SKM-1 treated with dmso at 0.1 percent for 144 hours (cell line): ENCODE measurements around the gene QRFP.

ENCODE experiments used
- DNase-seq: peaks from one replicate; lab custom pipeline; 2025; ENCODE audit not compliant: unreplicated experiment; lab: John Stamatoyannopoulos, UW

Gene QRFP, protein sequence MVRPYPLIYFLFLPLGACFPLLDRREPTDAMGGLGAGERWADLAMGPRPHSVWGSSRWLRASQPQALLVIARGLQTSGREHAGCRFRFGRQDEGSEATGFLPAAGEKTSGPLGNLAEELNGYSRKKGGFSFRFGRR

DNA sequence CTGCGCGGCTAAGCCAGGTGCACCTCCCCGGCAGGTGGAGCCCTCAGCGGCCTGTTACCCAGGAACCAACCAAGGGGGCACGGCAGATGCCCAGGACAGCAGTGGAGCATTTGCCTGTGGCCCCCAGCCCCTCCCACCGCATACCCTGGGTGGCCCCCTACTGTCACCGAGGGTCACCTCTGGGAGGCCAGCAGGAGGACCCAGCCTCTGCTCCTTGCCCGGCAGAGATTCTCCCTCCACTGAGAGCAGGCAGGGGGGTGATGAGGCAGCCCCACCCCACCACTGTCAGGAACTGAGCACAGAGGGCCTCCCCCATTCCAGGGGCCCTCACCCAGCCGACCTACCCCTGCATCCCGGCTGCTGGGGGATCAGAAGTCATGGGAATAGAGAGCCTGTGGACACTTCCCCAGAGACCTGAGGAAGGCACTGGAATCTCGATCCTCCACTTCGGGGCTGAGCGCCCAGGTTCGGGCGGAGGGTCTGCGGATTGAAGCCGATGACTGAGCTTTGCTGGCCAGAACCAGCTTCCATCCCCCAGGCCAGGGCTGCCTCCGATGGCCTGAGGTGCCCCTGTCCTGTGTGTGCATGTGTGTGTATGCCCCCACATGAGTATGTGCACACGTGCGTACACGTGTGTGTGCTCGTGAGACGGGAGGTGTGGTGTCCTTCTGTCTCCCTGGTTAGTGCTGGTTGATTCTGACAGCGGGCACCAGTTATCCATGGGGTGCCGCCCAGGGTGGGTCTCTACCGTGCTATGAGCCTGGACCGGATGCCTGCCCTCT, at the start of gene QRFP:
Gene QRFP, minus strand, starts transcription at position 580 of the 782 bp plus-strand sequence. CDS start 2,974 bp downstream, outside the sequence.
- DNase-seq, result no peak

DNA sequence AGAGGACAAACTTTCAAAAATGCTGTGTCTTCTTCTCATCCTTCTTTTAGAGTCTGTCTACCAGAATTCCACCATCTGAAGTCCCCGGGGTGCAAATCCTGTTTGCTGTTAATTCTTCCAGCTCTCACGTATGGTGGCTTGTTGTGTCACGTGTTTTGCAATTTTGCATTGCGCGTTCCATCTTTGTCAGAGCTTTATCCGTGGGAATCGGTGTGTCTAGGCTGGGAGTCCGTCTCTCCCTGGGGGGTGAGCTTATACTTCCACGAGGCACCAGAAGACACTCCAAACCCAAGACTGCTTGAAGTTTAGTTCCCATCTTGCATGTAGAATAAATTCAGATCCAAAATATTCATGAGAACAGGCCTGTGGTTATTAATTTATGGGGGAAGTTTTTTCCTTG, 48.6 kb upstream of the QRFP start:
- no peak for DNase-seq

DNA sequence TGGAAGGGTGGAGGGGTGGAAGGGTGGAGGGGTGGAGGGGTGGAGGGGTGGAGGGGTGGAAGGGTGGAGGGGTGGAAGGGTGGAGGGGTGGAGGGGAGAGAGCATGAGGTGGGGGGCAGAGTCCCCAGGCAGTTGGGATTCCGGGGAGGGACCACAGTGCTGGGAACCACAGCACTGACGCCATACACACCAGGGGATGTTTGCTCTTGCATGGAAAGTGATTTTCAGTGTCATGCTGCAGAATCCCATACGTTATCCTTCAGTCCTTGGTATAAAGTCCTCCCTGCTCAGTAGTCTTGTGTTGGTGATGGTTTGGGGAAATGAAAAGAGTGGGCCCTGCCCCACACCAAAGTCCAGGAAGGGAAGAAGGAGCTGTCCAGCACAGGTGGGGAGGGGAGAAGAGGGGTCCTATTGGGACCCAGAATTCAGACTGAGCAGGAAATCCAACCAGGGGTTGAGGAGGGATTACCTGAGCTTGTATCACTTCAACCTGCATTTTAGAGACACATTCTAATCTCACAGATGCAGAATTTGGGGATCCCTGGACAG, 48.0 kb upstream of the QRFP start:
- no peak for DNase-seq

DNA sequence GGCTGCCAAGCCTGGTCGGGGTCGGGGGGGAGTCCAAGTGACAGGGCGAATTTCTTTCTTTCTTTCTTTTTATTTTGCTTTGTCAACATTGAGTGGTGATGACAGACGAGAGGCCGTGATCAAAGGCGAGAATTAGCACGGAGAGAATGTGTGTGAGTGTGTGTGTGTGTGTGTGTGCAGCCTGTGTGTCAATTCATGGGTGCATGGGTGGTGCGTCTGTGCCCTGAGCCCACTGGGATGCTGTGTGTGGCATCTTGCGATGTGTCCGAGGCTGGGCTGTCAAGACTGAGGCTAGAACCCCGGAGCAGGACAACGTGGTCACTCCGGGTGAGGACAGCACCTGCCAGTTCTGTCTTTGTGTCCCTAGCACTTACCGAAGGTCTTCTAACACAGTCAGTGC, 47.2 kb upstream of the QRFP start:
- no peak for DNase-seq

DNA sequence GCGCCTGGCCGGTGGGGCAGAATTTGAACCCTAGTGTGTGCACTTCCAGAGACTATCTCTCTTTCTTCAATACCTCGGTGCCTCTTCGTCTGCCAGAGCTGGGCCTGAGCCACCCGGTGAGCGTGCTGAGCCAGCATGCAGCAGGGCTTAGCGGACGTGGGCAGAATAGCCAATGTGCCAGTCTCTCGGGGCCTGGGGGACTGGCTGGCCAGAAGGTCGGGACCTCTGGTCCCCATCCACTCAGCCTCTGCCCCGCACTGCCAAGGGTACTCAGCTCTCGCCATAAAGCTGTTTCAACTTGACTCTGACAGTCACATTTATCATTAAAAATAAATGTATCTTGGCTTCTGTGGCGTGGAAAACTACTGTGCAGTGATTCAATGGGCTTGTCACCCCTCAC, 46.6 kb upstream of the QRFP start:
- no peak for DNase-seq

DNA sequence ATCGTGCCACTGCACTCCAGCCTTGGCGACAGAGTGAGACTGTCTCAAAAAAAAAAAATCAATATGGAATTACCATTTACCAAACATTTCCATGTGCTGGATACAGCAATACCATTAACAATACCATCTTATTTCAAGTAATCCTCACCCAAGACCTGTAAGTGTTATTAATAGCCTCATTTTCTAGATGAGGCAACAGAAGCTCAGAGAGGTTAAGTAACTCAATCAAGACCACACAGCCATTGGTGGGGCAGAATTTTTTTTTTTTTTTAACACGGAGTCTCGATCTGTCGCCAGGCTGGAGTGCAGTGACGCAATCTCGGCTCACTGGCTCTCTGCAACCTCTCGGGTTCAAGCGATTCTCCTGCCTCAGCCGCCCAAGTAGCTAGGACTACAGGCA, 46.1 kb upstream of the QRFP start:
- DNase-seq, result no peak

DNA sequence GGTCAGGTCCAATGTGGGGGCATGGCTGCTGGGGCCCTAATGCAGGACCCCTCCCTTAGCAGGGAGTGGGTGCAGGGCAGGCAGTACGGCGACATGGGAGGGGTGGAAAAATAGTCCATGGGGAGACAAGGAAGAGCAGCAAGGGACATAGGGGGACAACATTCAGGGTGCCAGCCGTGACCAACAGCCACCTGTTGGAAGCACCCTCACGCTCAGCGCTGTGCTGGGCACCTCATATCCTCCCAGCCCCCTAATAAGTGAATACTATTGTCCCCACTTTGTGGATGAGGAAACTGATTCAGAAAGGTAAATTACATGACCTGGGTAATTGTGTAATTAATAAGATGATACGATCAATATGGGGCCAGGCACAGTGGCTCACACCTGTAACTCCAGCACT, 45.5 kb upstream of the QRFP start:
- DNase-seq, result no peak

DNA sequence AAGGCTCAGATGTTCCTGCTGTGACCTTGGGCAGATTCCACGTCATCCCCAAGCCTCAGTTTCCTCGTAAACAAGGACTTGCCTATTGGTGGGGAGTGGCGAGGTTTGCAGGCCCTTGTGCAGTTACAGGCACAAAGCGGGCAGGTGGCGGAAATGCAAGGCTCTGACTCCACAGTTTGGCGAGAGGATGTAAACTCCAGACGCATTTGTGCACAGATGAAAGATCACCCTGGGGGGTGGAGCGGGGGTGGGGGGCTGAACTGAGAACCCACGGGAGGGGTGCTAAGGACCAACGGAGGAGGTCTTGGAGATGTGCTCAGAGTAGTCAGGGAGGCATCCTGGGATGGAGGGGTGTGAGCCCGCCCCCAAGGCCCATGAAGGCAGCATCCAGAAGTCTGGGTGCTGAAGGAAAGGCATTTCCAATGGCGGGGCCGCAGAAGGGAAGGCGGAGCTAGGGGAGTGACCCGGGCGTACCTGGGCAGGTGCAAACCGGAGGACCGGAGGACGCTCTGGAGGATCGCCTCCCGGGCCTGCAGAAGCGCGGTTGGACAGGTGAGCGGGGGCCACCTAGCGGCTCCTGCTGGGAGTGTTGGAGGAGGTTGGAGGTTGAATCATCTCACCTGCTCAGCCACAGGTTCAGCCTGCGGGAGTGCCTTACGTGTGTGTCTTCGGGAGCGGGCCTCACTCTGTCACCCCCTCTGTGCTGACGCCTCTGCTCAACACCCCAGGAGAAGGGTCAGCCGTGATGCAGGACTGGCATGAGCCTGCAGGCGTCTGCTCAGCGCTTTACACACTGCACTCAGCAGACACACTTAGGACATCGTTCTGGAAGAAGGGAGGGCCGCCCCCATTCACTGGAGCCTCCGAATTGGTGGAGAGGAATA, 44.3 kb upstream of the QRFP start:
- peak; percentile 23 for DNase-seq

DNA sequence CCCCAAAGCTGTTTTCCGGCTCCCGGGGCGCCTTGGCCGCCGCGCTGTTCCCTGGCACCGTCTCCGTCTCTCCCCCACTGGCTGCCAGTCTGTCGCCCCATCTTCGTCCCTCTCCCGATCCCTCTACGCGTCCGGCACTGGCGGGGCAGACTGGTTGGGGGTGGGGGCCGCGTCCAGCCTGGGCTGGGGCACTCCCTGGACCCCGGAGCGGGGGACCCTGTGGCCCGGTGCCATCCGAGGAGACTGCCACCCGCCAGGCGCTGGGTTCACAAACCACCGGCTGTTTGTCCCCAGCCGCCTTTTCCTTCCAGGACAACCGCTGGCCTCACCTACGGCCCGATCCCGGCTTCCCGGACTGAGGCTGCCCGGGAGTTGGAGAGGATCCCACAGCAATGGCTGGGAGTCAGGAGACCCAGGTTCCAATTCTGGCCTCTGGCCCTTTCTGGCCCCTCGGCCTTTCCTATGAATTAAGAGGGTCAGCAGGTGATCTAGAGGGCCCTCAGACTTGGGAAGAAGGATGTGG, 43.5 kb upstream of the QRFP start:
- DNase-seq, result no peak

DNA sequence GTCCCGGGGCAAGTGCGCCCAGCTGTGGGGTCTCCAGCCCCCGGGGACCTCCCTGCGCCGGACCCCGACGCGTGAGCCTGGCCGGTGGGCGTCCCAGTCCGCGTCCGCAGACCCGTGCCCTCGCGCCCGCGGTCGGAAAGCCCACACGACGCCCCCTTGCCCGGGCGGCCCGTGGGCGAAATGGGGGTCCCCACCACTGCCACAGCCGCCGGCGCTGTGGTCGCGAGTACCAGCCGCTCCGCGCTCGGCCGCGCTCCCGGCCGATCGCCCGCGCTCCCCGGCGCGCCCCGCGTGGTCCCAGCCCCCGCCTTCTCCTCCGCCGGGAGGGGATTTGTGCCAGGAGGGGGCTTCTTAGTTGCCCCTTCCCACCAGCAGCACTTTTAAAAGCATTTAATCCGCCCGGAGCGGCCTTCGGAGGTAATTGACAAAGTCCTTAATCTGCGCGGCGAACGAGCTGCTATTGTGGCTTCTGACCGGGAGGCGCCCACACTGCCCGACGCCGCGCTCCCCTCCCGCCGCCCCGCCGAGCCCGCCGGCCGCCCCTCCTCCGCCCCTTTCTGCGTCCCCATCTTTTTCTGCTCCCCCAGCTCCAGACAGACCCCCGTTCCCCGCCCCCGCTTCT, 42.9 kb upstream of the QRFP start:
- no peak for DNase-seq

DNA sequence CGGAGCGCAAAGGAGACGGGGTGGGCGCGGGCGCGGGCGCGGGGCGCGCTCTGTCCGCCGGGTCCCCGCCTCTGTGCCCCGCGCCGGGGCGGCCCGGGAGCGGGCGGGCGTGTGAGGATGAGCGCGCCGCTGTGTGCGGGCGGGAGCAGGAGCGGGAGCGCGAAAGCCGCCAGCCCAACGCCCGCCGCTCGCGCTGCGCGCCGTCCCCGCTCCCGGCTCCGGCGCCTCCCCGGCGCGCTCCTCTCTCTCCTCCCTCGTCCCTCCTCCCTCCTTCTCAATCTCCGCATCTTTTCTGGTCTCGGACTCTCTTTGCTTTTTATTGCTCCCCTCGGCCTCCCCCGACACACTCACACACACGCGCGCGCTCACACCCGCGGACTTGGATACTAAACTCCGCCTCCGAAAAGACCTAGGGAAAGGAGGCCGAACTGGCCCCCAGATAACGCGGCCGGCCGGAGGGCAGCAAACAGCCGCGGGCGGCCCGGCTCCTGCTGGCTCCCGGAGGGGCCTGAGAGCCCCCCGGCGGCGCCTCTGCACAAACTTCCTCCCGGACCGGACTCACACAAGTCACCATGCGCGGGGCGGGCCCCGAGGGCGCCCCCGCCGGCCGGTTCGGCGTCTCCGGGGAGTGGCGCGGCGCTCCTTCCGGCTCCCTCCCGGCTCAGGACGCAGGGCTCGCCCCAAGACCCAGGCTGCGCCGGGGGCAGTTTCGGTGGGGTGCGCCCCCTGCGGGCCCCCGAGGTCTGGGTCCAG, 42.2 kb upstream of the QRFP start, which contains the start of gene FIBCD1:
Gene FIBCD1, minus strand, starts transcription at position 596 of the 753 bp plus-strand sequence. CDS start 640 bp downstream, outside the sequence.
- peak; percentile 15 for DNase-seq

DNA sequence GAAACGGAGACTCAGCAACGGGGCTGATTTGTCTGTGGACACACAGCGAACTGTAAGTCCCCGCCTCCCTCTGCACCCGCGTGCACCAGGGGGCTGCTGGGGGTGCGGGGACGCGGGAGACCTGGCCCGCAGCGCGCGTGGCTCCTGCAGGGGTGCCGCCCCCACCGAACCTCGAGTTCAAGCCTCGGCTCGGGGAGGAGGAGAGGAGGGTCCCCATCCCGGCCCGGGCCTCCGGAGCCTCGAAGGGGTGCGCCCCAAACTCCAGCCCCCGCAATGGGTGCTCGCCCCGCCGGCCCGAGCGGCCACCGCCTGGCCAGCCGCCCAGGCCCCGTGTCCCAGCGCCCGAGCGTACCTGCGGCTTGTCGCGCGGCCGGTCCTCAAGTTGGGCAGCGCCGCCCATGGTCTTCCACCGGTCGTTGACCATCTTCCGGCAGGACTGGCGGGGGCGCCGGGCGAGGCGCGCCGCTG, 41.6 kb upstream of the QRFP start:
- DNase-seq, result no peak

DNA sequence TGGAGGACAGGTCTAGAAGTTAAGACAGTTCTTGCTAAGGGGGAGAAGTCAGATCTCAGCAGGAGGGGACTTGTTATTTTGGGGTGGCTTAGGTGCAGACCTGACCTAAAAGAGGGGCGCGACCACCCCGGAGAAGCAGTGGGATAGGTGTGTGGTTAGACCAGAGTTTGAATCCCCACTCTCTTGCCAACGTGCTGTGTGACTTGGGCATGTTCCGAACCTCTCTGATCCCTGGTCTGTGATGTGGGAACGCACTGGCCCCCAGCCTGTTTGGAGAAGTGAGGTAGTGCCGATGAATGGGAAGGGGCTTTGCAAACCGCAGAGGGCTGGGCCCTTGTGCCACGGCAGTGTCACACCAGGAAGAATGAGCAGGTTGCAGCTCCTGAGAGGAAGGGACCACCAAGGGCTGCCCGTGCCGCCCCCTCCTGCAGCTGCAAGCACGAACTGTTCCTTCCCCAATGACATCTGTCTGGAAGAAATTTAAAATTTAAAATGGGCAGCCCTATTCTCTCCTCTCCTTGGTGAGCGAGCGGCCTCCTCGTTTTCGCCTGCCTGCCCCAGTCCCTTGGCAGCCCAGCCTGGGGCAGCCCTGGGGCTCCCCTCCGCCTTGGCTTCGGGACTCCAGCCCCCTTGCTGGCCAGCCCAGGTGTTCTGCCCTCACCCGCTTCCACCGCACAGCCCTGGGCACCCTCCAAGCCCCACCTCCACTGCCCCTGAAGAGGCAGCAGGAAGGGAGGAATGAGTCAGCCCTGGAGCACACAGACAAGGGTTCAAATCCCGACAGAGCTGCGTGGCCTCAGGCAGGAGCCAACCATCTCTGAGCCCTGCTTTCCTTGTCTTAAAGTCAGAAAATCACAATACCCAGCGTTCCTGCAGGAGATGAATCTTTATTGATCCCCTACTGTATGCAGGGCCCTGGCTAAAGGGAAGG, 40.8 kb upstream of the QRFP start:
- no peak for DNase-seq

DNA sequence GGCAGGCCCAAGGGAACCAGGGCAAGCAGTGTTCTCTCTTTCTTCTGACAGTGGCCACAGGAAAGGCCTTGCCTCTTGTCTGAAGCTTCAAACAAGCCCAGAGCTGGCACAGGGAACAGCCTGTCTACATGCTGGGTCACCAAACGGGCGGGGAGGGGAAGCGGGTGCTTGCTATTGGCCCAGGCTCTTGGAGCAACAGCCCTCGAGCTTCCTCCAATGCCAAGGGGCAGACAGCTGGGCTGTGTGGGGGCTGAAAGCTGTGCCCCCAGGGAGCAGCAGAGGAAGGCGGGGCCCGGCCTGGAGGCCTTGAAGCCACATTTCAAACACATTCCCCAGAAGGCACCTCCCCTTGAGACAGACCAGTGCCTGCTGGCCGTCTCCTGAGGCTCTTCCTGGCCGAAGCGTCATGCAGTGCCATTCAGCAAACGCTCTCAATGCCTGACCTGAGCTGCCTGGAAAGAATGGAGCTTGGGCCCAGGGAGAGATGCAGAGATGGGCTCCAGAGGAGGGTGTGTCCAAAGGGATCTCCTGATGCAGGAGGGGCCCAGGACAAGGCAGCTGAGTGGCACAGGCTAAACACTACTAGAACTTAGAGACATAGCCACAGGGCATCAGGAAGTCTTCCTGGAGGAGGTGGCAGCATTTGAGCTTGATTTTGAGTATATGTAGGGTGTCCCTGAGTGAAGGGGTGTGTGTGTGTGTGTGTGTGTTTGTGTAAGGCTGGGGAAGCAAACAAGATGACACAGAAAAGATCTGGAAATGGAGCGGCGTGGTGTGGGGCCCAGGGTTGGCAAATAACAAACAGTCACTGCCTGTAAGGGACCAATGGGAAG, 39.9 kb upstream of the QRFP start:
- DNase-seq, result no peak

DNA sequence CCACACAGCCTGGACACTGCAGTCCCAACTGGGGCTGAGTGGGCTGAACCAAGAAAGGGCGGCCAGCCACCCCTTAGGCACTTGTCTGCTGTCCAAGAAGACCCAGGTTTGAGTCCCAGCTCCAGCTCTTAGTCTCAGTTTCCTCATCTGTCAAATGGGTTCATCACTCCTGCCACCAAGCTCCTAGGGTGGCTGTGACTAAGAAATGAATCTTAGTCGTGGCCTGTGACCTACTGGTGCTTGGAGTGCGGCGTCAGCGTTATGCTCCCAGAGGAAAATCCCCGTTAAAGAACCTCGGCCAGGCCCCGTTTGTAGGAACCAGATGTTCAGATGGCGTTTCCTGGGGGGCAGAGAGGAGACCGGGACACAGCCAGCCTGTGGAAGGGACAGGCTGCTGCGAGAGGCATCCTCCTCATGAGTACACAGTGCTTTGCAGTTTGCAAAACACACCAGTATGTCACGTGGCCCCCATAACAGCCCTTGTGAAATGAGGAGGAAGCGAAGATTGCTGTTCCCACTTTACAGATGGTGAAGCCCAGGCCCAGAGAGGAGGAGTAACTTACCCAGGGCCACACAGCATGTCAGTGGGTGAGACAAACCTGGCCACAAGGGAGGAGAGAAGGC, 39.1 kb upstream of the QRFP start:
- no peak for DNase-seq

DNA sequence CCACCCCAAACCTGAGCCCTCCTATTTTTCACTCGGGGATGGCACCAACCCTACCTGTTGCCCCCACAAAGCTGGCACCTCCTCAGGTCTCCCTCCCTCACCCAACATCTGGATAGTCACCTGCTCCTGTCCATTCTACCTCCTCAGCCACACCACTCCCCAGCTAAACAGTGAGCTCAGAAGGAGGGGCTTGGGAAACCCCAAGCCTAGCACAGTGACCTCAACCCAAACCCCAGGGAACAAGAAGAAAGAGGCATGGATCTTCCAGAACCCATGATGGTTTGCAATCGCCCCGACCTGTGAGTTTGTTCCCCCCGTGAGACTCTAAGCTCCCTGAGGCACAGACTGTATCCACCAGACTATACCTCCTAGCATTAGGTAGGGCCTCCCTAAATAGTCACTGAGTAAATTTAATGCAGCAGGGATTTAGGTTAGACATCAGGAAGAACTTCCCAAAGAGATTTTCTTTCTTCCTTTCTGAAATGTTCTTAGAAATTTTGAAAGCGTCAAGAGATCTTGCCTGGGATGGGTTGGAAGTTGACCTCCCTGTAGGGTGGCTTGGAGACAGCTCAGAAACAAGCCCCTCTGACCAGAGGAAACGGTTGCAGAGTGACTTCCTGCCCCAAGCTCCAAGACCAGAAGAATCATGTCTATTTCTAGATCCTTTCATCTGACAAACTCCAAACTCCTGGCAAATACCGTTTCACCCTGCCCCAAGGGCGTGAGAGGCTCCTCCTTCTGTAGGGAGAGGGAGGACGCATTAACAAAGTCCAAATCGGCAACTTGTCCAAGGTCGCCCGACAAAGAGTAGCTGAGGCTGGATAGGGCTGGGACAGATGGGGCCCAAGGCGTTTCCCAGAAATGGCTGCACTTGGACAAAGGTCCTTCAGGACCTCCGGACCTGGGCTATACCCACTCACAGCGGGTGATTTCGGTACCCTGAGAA, 38.4 kb upstream of the QRFP start:
- DNase-seq, result no peak
